H1 (cell line): Measurements from ENCODE around the gene BTRC. TPM values are rescaled to one million over a fixed set of nuclear protein-coding genes. Genes with fewer than 3 reads are reported as not detected.

Source experiments
- CTCF ChIA-PET: fragments of 300-600 bp; sonication (Branson Sonifier 250); formaldehyde crosslinking; loops from one replicate; lab custom pipeline; 2021; ENCODE audit not compliant: partially characterized antibody; lab: Charles Lee
- POLR2A ChIA-PET: fragments of 300-600 bp; sonication (Branson Sonifier 250); formaldehyde crosslinking; loops from one replicate; lab custom pipeline; 2021; ENCODE audit warnings: inconsistent platforms; ENCODE audit not compliant: partially characterized antibody; lab: Charles Lee
- DNase-seq, 2 experiments: peaks; one replicate each; pipeline versions ENCODE4 v3.0.0 to v3.0.0-alpha.2; 2010 to 2022; ENCODE audit warnings: low spot score in 2 of 2, low read depth in 1 of 2, mixed read lengths in 1 of 2
- FAIRE-seq: peaks from 2 replicates; lab custom pipeline; 2011; peaks lifted over from hg19 to GRCh38; lab: Jason Lieb, UNC
- H2AFZ ChIP-seq: 2 replicates; pipeline ENCODE4 v1.8.1; 2012; ENCODE audit warnings: low read length, inconsistent platforms
- H2AK5ac ChIP-seq: 2 replicates; pipeline ENCODE4 v1.6.1; 2013; ENCODE audit warnings: low read depth, low read length
- H2BK120ac ChIP-seq: replicated peaks from 2 replicates; pipeline ENCODE3; 2013; ENCODE audit warnings: low read depth, low read length, inconsistent platforms
- H2BK12ac ChIP-seq: 2 replicates; pipeline ENCODE4 v1.6.1; 2013; ENCODE audit warnings: low read depth, low read length
- H2BK15ac ChIP-seq: 2 replicates; pipeline ENCODE4 v1.6.1; 2013; ENCODE audit warnings: low read length
- H2BK20ac ChIP-seq: 2 replicates; pipeline ENCODE4 v1.6.1; 2013; ENCODE audit warnings: low read length
- H2BK5ac ChIP-seq: 2 replicates; pipeline ENCODE4 v1.6.1; 2013; ENCODE audit warnings: low read depth, low read length
- H3K14ac ChIP-seq: 2 replicates; pipeline ENCODE4 v1.6.1; 2013; ENCODE audit warnings: inconsistent platforms; ENCODE audit not compliant: insufficient read length
- H3K18ac ChIP-seq: 2 replicates; pipeline ENCODE4 v1.6.1; 2013; ENCODE audit warnings: low read length; ENCODE audit errors: extremely low read depth
- H3K23ac ChIP-seq: 2 replicates; pipeline ENCODE4 v1.6.1; 2013; ENCODE audit warnings: inconsistent platforms; ENCODE audit not compliant: insufficient read length
- H3K23me2 ChIP-seq: 2 replicates; pipeline ENCODE4 v1.6.1; 2013; ENCODE audit warnings: low read depth, low read length
- H3K27ac ChIP-seq: 2 replicates; pipeline ENCODE4 v1.6.1; 2011; ENCODE audit warnings: low read depth, low read length, inconsistent platforms
- H3K27me3 ChIP-seq, 4 experiments: replicated peaks in 1 of 4; 1 replicate in 1 of 4; 2 replicates in 3 of 4; pipeline versions ENCODE4 v1.6.1 to v1.8.1; 2011 to 2013; ENCODE audit warnings: low read length in 3 of 4, mild to moderate bottlenecking in 3 of 4, inconsistent platforms in 2 of 4, mixed read lengths in 2 of 4, moderate library complexity in 1 of 4; ENCODE audit not compliant: control insufficient read depth in 3 of 4, insufficient read depth in 3 of 4; ENCODE audit errors: extremely low read depth in 1 of 4
- H3K36me3 ChIP-seq, 4 experiments: 2 replicates each; pipeline versions ENCODE4 v1.6.1 to v1.8.1; 2011 to 2013; ENCODE audit warnings: mild to moderate bottlenecking in 4 of 4, low read length in 3 of 4, moderate library complexity in 2 of 4, control low read depth in 1 of 4, inconsistent platforms in 1 of 4; ENCODE audit not compliant: insufficient read depth in 4 of 4, control insufficient read depth in 2 of 4
- H3K4ac ChIP-seq: replicated peaks from 2 replicates; pipeline ENCODE3; 2013; ENCODE audit warnings: low read length, low read depth, mixed read lengths, inconsistent platforms; ENCODE audit not compliant: insufficient read length
- H3K4me1 ChIP-seq, 4 experiments: replicated peaks in 1 of 4; 1 replicate in 1 of 4; 2 replicates in 3 of 4; pipeline versions ENCODE4 v1.6.1 to v1.8.1; 2011 to 2013; ENCODE audit warnings: low read length in 3 of 4, inconsistent platforms in 2 of 4, mixed read lengths in 1 of 4; ENCODE audit not compliant: insufficient read depth in 4 of 4, control insufficient read depth in 3 of 4
- H3K4me2 ChIP-seq, 2 experiments: 2 replicates each; pipeline versions ENCODE4 v1.6.1 to v1.8.1; 2011 to 2013; ENCODE audit warnings: low read depth in 2 of 2, low read length in 2 of 2, control low read depth in 1 of 2, inconsistent platforms in 1 of 2, mild to moderate bottlenecking in 1 of 2; ENCODE audit not compliant: insufficient read depth in 1 of 2
- H3K4me3 ChIP-seq, 4 experiments: fragments of 200-600, 300-600 bp in 1 of 4; sonication (generic), shearing (Covaris generic), sonication (Bioruptor Twin) in 1 of 4; 2 replicates each; pipeline versions ENCODE4 v1.5.1 to v1.8.1; 2011 to 2016; ENCODE audit warnings: low read length in 4 of 4, low read depth in 3 of 4, control low read depth in 2 of 4, inconsistent platforms in 2 of 4, mild to moderate bottlenecking in 2 of 4, mixed read lengths in 1 of 4, moderate library complexity in 1 of 4; ENCODE audit not compliant: insufficient read depth in 2 of 4; ENCODE audit errors: extremely low read depth in 1 of 4
- H3K56ac ChIP-seq: replicated peaks from 2 replicates; pipeline ENCODE3; 2013; ENCODE audit warnings: low read depth, mild to moderate bottlenecking, mixed read lengths, low read length, inconsistent platforms; ENCODE audit not compliant: insufficient read length
- H3K79me1 ChIP-seq: 2 replicates; pipeline ENCODE4 v1.6.1; 2013; ENCODE audit warnings: low read depth, low read length, control low read depth
- H3K79me2 ChIP-seq, 2 experiments: 2 replicates each; pipeline versions ENCODE4 v1.6.1 to v1.8.1; 2012 to 2013; ENCODE audit warnings: low read length in 2 of 2, mild to moderate bottlenecking in 2 of 2, inconsistent platforms in 1 of 2; ENCODE audit not compliant: insufficient read depth in 2 of 2, control insufficient read depth in 1 of 2
- H3K9ac ChIP-seq, 4 experiments: replicated peaks in 1 of 4; 1 replicate in 1 of 4; 2 replicates in 3 of 4; pipeline versions ENCODE4 v1.6.1 to v1.8.1; 2011 to 2013; ENCODE audit warnings: low read depth in 3 of 4, low read length in 3 of 4, control low read depth in 2 of 4, mild to moderate bottlenecking in 2 of 4, moderate library complexity in 2 of 4, inconsistent platforms in 1 of 4; ENCODE audit errors: extremely low read depth in 1 of 4
- H3K9me3 ChIP-seq, 2 experiments: 2 replicates each; pipeline versions ENCODE4 v1.6.1 to v1.8.1; 2012 to 2013; ENCODE audit warnings: mild to moderate bottlenecking in 2 of 2, moderate library complexity in 2 of 2, control low read depth in 1 of 2, inconsistent platforms in 1 of 2, low read depth in 1 of 2, low read length in 1 of 2, mixed read lengths in 1 of 2; ENCODE audit not compliant: insufficient read depth in 2 of 2
- H4K20me1 ChIP-seq, 2 experiments: replicated peaks in 1 of 2; 2 replicates each; pipeline versions ENCODE3 to v1.8.1; 2011 to 2013; ENCODE audit warnings: inconsistent platforms in 2 of 2, low read length in 2 of 2, mild to moderate bottlenecking in 1 of 2; ENCODE audit not compliant: insufficient read depth in 2 of 2, control insufficient read depth in 1 of 2
- H4K5ac ChIP-seq: 2 replicates; pipeline ENCODE4 v1.6.1; 2013; ENCODE audit warnings: low read length, low read depth, mixed read lengths, inconsistent platforms; ENCODE audit not compliant: insufficient read length
- H4K8ac ChIP-seq: 2 replicates; pipeline ENCODE4 v1.8.0; 2013; ENCODE audit warnings: mild to moderate bottlenecking, moderate library complexity, low read length, inconsistent platforms; ENCODE audit not compliant: insufficient read depth; ENCODE audit errors: extremely low read depth
- H4K91ac ChIP-seq: replicated peaks from 2 replicates; pipeline ENCODE3; 2013; ENCODE audit warnings: low read length, mixed read lengths, inconsistent platforms; ENCODE audit not compliant: insufficient read length
- ASH2L ChIP-seq: fragments of 200-600, 300-600 bp; sonication (generic); IDR thresholded peaks from one replicate; pipeline ENCODE4 v1.7.1; 2017; ENCODE audit warnings: low read length
- BCL11A ChIP-seq, 2 experiments: IDR thresholded peaks; one replicate each; pipeline ENCODE4 v1.6.1; 2011; ENCODE audit warnings: low read depth in 2 of 2, low read length in 2 of 2, mild to moderate bottlenecking in 2 of 2
- GTF2F1 ChIP-seq: IDR thresholded peaks from 2 replicates; pipeline ENCODE4 v1.6.1; 2012; ENCODE audit warnings: low read depth, low read length, improper control_type of control experiment, borderline replicate concordance
- POLR2AphosphoS5 ChIP-seq: IDR thresholded peaks from 2 replicates; pipeline ENCODE4 v1.6.1; 2011; ENCODE audit warnings: low read depth, low read length
- SP1 ChIP-seq: IDR thresholded peaks from 2 replicates; pipeline ENCODE4 v1.6.1; 2011; ENCODE audit warnings: low read depth, low read length
- WGBS, 2 experiments: shearing (Covaris generic) in 1 of 2; methylation state at CpG; one replicate each; pipeline versions ENCODE4 v1.1.6 to v1.1.7; 2013 to 2015; ENCODE audit warnings: low lambda C conversion rate in 2 of 2, mixed read lengths in 2 of 2, inconsistent platforms in 1 of 2, low coverage in 1 of 2, missing lambda C conversion rate in 1 of 2; ENCODE audit not compliant: insufficient replicate concordance in 2 of 2, insufficient coverage in 1 of 2, insufficient read length in 1 of 2; ENCODE audit errors: extremely low coverage in 1 of 2, missing lambda C conversion rate in 1 of 2; 5-methylcytosine and 5-hydroxymethylcytosine counted together
- polyA plus RNA-seq, 7 experiments: library from polyadenylated mRNA; depleted of rRNA in 3 of 7; stranded (reverse) in 5 of 7; unstranded in 2 of 7; fragments of >200 nt in 5 of 7; fragments of 200-250 nt in 2 of 7; gene quantifications; 1 replicate in 5 of 7; 2 replicates in 1 of 7; 4 replicates in 1 of 7; pipeline versions ENCODE4 v1.2.1 to v1.2.3, GENCODE V29; 2011 to 2013; ENCODE audit warnings: missing spikeins in 2 of 7, mixed read lengths in 2 of 7
- total RNA-seq: library from RNA; stranded (reverse); fragmentation: NEBNext Ultra II Directional; extraction: Animal tissue kit (Norgen Biotek cat#: 25700); gene quantifications from 2 replicates; pipeline ENCODE4 v1.2.1, GENCODE V29; 2021

The BTRC gene
- total and polyA plus RNA-seq, 2 of the 8 experiments (the other 6 are each of a cell fraction or from before 2014, with no cell fraction given), result 9.9 to 24.7 TPM

DNA sequence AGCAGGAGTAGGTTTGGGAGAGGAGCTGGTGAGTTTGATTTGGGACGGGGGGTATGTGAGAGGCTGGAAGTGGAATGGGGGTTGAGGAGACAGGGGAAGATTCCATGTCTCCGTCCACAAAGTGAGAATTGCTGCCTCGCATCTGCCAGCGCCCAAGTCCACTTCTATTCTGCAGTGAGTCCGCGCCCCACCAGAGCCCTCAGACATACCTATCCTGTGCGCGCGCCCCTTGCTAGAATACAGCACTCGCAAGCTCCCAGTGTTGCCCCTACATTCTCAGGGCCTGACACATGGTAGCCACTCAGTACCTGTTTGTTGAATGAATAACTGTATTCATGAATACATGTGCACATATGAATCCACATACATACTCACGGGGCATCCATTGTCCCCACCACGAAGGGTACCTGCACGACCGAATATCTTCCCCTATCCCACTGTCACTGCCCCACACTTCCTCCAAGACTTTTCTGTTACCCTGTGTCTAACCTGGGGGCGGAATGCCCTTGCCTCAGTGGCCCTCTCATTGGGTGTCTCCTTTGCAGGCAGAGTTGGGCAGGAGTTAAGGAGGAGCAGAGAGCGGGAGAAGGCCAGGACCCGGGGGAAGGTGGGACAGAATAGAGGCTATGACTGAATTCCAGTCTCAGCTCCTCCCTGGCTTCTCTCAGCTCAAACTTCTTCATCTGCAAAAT is 214.2 kb downstream of the BTRC start:
- no peak overlapping the region for H3K56ac ChIP-seq
- FAIRE-seq, result no peak
- H3K23me2 ChIP-seq, result peaks cover 14% of the 10 kb centered on the region
- H2BK5ac ChIP-seq, result no peak overlapping the region
- no peak overlapping the region for H3K18ac ChIP-seq
- 88% methylated on average over 16 of the region's 17 CpGs; no CpG with 5 or more reads in 1 of the 2 experiments for WGBS, 2 experiments
- no peak overlapping the region for H3K27ac ChIP-seq
- H2BK20ac ChIP-seq, result no peak overlapping the region
- H2AK5ac ChIP-seq, result no peak overlapping the region
- no peaks in the 10 kb centered on the region for H3K36me3 ChIP-seq
- H2BK12ac ChIP-seq, result no peak overlapping the region
- no peak overlapping the region for H4K8ac ChIP-seq
- H3K23ac ChIP-seq, result no peak overlapping the region
- no peak overlapping the region for H2BK15ac ChIP-seq
- H2AFZ ChIP-seq, result no peak overlapping the region
- H4K91ac ChIP-seq, result no peak overlapping the region
- H3K27me3 ChIP-seq, result peaks cover 7 to 69% (median 54%) of the 10 kb centered on the region in 4 experiments
- ChIA-PET CTCF (interaction anchor here (0.7 to 5.9 kb wide), 12 partner anchors 10 to 1241 kb away, joined by 3 to 65 read pairs (median 30); no protein-coding TSS in a partner anchor), POLR2A (interaction anchor here (0.8 kb wide), 1 partner anchor 10 kb away, joined by 3 read pairs; no protein-coding TSS in a partner anchor)
- peaks cover 0 to 4% of the 10 kb centered on the region in 2 experiments for H4K20me1 ChIP-seq
- H3K79me1 ChIP-seq, result no peaks in the 10 kb centered on the region
- H3K4me1 ChIP-seq, result peaks cover 0 to 17% (median 9%) of the 10 kb centered on the region in 4 experiments; a peak in 5 of 7 replicates
- DNase-seq, result no peak
- H3K79me2 ChIP-seq, result no peaks in the 10 kb centered on the region
- no peak overlapping the region for H3K4ac ChIP-seq
- H3K4me3 ChIP-seq, result no peak overlapping the region
- H3K14ac ChIP-seq, result no peak overlapping the region
- TF ChIP-seq ASH2L (no peak), SP1 (no peak), GTF2F1 (no peak), BCL11A (IDR thresholded peaks at IDR 0.05; ENCODE audit: low read depth in 2 of 2, low read length in 2 of 2) (no peak), POLR2AphosphoS5 (no peak)
- no peak overlapping the region; a peak in 1 of 4 replicates for H3K4me2 ChIP-seq
- H2BK120ac ChIP-seq, result no peak overlapping the region
- no peaks in the 10 kb centered on the region for H3K9me3 ChIP-seq
- H3K9ac ChIP-seq, result no peak overlapping the region
- no peak overlapping the region for H4K5ac ChIP-seq
